ENCODE results near the gene CREBL2. TPM values are rescaled to one million over a fixed set of nuclear protein-coding genes. Genes with fewer than 3 reads are reported as not detected.

CREBL2 gene, protein sequence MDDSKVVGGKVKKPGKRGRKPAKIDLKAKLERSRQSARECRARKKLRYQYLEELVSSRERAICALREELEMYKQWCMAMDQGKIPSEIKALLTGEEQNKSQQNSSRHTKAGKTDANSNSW
- 13.2 TPM for polyA plus RNA-seq (2012; ENCODE audit: insufficient read length, low read depth)

DNA sequence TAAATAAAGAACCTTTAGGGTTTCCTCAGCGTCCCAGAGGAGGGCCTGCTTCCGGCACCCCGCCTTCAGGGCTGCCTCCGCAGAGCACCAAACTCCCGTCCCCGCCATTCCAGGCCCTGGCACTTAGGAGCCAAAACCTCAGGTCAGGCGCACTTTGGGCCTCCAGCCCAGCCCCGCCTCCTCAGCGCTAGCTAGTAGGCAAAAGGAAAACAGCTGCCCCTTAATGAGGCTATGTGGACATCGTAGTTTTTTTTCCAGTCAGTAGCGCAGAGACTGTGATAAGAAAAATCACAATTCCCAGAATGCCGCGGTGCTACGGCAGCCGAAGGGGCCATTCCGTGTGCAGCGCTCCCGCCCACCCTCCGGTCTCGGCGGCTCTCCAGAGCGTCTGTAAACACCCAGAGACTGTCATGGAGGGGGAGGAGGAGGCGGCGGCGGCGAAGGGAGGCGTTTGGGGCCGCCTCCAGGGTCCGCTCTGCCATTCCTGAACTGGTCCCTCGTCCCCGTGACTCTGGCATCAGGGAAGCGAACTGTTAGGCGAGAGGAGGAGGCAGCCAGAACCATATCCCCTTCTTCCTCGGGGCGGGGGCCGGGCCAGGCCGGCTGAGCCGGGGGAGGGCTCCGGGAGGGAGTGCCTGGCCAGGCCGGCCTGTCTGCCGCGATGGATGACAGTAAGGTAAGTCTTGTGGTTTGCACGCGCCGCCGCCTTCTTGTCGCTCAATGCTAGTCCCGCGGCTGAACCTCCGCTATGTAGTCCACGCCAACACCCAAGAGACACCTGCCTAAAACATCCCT, at the start of gene CREBL2:
Gene CREBL2 (plus strand): TSS at position 365 of the 795 bp plus-strand sequence. CDS start 297 bp downstream, at position 662.
- peak; percentile 66; the same call in 1 of the 2 replicates for TF ChIP-seq TAF1 (IDR thresholded peaks at IDR 0.05; ENCODE audit: borderline replicate concordance, insufficient read depth, low read length)
- peak; percentile 74 for TF ChIP-seq POLR2AphosphoS5 (IDR thresholded peaks at IDR 0.05; ENCODE audit: low read depth, low read length)
- TF ChIP-seq, protein P1, sequence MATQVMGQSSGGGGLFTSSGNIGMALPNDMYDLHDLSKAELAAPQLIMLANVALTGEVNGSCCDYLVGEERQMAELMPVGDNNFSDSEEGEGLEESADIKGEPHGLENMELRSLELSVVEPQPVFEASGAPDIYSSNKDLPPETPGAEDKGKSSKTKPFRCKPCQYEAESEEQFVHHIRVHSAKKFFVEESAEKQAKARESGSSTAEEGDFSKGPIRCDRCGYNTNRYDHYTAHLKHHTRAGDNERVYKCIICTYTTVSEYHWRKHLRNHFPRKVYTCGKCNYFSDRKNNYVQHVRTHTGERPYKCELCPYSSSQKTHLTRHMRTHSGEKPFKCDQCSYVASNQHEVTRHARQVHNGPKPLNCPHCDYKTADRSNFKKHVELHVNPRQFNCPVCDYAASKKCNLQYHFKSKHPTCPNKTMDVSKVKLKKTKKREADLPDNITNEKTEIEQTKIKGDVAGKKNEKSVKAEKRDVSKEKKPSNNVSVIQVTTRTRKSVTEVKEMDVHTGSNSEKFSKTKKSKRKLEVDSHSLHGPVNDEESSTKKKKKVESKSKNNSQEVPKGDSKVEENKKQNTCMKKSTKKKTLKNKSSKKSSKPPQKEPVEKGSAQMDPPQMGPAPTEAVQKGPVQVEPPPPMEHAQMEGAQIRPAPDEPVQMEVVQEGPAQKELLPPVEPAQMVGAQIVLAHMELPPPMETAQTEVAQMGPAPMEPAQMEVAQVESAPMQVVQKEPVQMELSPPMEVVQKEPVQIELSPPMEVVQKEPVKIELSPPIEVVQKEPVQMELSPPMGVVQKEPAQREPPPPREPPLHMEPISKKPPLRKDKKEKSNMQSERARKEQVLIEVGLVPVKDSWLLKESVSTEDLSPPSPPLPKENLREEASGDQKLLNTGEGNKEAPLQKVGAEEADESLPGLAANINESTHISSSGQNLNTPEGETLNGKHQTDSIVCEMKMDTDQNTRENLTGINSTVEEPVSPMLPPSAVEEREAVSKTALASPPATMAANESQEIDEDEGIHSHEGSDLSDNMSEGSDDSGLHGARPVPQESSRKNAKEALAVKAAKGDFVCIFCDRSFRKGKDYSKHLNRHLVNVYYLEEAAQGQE (IDR thresholded peaks at IDR 0.05; ENCODE audit: insufficient read depth in 1 of 2, low read depth in 2 of 2, low read length in 2 of 2) = peak in 1 of 2 experiments; percentile 60; a peak in 1 of 4 replicates
- peak; percentile 95 for TF ChIP-seq FOXP2 (optimal IDR thresholded peaks at IDR 0.05; ENCODE audit: borderline replicate concordance, extremely low read depth, extremely low read length, insufficient read depth)
- peak; percentile 79; the same call in 1 of the 2 replicates for TF ChIP-seq SIN3A (IDR thresholded peaks at IDR 0.05; ENCODE audit: borderline replicate concordance, insufficient read depth, low read length)

DNA sequence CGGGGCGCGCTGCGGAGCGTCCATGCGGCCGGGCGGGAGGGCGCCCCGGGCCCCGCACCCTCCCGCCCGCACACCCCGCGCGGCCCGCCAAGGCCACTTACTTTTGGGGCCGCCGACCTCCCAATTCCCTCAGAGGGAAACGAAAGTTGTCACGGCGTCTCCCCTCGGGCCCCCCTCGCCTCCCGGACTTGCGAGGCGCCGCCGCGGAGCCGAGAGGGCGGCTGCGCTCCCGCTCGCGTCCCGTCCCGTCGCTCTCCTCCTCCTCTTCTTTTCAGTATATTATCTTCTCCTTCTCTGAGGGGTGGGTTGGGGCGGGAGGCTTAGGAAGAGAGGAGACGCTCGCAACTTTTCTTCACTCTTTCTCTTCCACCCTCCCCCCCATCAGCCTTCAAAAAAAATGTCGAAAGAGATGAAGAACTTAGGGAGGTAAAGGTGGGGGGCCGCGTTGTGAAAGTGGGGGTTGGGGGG, 49.6 kb upstream of the CREBL2 start:
- no peak for TF ChIP-seq SIN3A (IDR thresholded peaks at IDR 0.05; ENCODE audit: borderline replicate concordance, insufficient read depth, low read length)
- TF ChIP-seq POLR2AphosphoS5 (IDR thresholded peaks at IDR 0.05; ENCODE audit: low read depth, low read length) = 0 out of 2 replicates have a peak, but pooled peaks have one; percentile 16

DNA sequence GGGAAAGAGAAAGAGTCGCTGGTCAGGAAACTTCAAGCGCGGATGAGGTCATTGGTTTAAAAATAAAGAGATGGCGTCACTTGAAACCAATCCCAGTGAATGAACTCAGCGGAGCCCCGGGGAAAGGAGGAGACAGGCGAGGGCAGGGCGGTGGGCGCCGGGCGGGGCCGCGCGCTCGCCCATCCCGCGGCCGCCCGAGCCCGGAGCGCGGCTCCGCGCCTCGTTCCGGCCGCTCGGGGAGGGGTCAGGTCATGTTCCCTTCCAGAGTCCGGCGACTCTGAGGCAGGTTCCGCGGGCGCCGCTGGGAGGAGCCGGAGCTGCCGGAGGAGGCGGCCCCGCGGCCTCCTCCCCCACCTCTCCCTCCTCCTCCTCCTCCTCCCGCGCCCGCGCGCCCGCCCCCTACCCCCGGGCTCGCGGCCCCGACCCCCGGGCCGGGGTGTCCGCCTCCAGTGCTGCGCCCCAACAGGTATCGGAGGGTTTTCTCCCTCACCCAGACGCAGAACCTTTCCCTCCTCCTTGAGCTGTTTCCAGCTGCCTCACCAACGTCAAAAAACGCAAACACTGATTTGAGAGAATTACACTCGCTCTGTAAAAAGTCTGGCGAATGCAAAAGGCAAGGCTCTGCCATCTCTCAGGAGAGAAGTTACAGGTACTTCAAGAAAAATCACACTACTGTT, 49.0 kb upstream of the CREBL2 start, which contains the start of gene DUSP16:
Gene DUSP16 (minus strand): TSS at position 279 of the 677 bp plus-strand sequence. CDS start 41,765 bp downstream, outside the sequence.
- peak; percentile 78 for TF ChIP-seq TAF1 (IDR thresholded peaks at IDR 0.05; ENCODE audit: borderline replicate concordance, insufficient read depth, low read length)
- TF ChIP-seq SIN3A (IDR thresholded peaks at IDR 0.05; ENCODE audit: borderline replicate concordance, insufficient read depth, low read length) = no peak

DNA sequence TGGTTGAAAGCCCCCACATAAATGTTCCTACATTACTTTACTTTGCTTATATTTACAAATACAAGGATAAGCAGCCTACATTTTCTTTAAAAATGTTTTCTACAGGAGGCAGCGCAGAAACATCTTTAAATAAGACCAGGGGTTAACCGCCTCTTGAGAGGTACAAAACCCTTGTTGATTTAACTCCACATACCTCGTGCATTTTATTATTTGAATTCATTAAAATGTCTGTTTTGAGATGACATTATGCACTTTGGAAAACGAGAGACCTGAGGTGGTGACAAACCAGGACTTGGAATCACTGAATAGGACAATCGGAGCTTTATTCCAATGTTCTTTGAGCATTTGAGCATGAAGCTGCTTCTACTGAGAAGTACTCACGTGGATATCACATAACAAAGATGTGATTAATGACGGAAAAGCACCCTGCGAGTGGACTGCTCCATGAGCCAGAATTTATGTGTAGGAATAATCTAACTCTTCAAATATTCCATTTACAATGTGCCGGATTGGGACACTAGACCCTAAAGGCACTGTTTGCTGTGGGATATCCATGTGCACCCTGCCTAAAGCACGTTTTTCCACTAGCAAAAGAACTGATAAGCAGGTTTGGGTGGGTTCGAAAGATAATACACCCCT, 48.3 kb upstream of the CREBL2 start:
- TF ChIP-seq POLR2AphosphoS5 (IDR thresholded peaks at IDR 0.05; ENCODE audit: low read depth, low read length) (no peak), TAF1 (IDR thresholded peaks at IDR 0.05; ENCODE audit: borderline replicate concordance, insufficient read depth, low read length) (no peak), FOXP2 (optimal IDR thresholded peaks at IDR 0.05; ENCODE audit: borderline replicate concordance, extremely low read depth, extremely low read length, insufficient read depth) (no peak), SIN3A (IDR thresholded peaks at IDR 0.05; ENCODE audit: borderline replicate concordance, insufficient read depth, low read length) (no peak)
- TF ChIP-seq, protein P1 (IDR thresholded peaks at IDR 0.05; ENCODE audit: insufficient read depth in 1 of 2, low read depth in 2 of 2, low read length in 2 of 2) = no peak

DNA sequence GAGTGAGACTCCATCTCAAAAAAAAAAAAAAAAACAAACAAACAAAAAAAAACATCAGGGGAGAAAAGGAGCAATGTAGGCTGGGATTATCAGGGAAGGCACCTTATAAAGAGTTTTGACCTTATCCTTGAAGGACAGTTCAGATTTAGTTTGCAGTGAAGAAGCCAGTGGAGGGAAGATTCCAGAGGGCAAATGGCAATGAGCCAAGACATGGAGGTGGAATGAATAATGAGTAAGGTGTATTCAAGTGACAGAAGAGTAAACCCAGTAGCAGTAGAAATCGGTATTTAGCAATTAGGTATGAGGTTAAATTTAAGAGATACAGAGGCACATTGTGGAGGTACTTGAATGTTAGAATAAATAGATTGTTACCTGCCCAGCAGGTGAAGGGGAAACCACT, 46.8 kb upstream of the CREBL2 start:
- TF ChIP-seq, protein P1 (IDR thresholded peaks at IDR 0.05; ENCODE audit: insufficient read depth in 1 of 2, low read depth in 2 of 2, low read length in 2 of 2) = no peak

Measured in PFSK-1 (cell line).